ENCODE data around the gene PDE8A.

PDE8A gene
- long read RNA-seq, donor 1, partial matches to known transcripts: 0 of 8 reads
- long read RNA-seq, donor 1, other reads (novel, unspliced or antisense): 0 of 8 reads
- long read RNA-seq, donor 2, partial matches to known transcripts: 0 of 3 reads
- long read RNA-seq, donor 2, other reads (novel, unspliced or antisense): 0 of 3 reads
- long read RNA-seq, donor 3, partial matches to known transcripts: 0 of 3 reads
- long read RNA-seq, donor 3, other reads (novel, unspliced or antisense): 0 of 3 reads
- long read RNA-seq, donor 4, partial matches to known transcripts: 0 of 4 reads
- long read RNA-seq, donor 4, other reads (novel, unspliced or antisense): 0 of 4 reads
- long read RNA-seq, donor 5, partial matches to known transcripts: 0 of 1 reads
- long read RNA-seq, donor 5, other reads (novel, unspliced or antisense): 0 of 1 reads
- long read RNA-seq, donor 6, partial matches to known transcripts: 0 of 1 reads
- long read RNA-seq, donor 6, other reads (novel, unspliced or antisense): 0 of 1 reads
- long read RNA-seq, donor 7: 0 reads
- long read RNA-seq, donor 8, partial matches to known transcripts: 15 of 18 reads
- long read RNA-seq, donor 8, other reads (novel, unspliced or antisense): 0 of 18 reads

- DNase-seq: peak; percentile 83
Measured at GRCh38 chr15:84981711-84982300, at the start of gene PDE8A. TSS of gene PDE8A (plus strand) at chr15:84981856. CDS start at chr15:84982163, 307 bp downstream.

- DNase-seq: no peak
Measured at GRCh38 chr15:84934942-84935729, 46.5 kb upstream of the PDE8A start.

- DNase-seq: no peak
Measured at GRCh38 chr15:84937144-84937543, 44.5 kb upstream of the PDE8A start.

GRCh38 chr15:84938726-84939125 lies 42.9 kb upstream of the PDE8A start:
- DNase-seq: no peak

- DNase-seq: no peak
Measured at GRCh38 chr15:84940399-84940798, 41.3 kb upstream of the PDE8A start.

- no peak for DNase-seq
Measured at GRCh38 chr15:84942456-84942855, 39.2 kb upstream of the PDE8A start.

GRCh38 chr15:84944311-84944710 lies 37.3 kb upstream of the PDE8A start:
- DNase-seq: no peak

GRCh38 chr15:84944861-84945260 lies 36.8 kb upstream of the PDE8A start:
- DNase-seq: no peak

- no peak for DNase-seq
Measured at GRCh38 chr15:84946772-84947489, 34.7 kb upstream of the PDE8A start.

- no peak for DNase-seq
Measured at GRCh38 chr15:84947947-84948830, 33.5 kb upstream of the PDE8A start.

- DNase-seq: no peak
Measured at GRCh38 chr15:84949043-84949442, 32.6 kb upstream of the PDE8A start.

- DNase-seq: no peak
Measured at GRCh38 chr15:84949845-84950569, 31.6 kb upstream of the PDE8A start.

GRCh38 chr15:84950570-84951111 lies 31.0 kb upstream of the PDE8A start:
- DNase-seq: no peak

- no peak for DNase-seq
Measured at GRCh38 chr15:84951736-84952135, 29.9 kb upstream of the PDE8A start.

GRCh38 chr15:84953136-84953535 lies 28.5 kb upstream of the PDE8A start:
- DNase-seq: no peak

GRCh38 chr15:84953726-84954125 lies 27.9 kb upstream of the PDE8A start:
- no peak for DNase-seq

GRCh38 chr15:84955089-84955848 lies 26.4 kb upstream of the PDE8A start:
- DNase-seq: peak; percentile 68

GRCh38 chr15:84956199-84956598 lies 25.5 kb upstream of the PDE8A start:
- no peak for DNase-seq

Data from right kidney (tissue), 9 donors.